ENCODE results near the gene DUSP14.

GRCh38 chr17:37440424-37440823 is 49.3 kb upstream of the DUSP14 start:
- TF ChIP-seq ESRRA (CRISPR knock-in tag; IDR thresholded peaks at IDR 0.05; ENCODE audit: borderline replicate concordance) (no peak), KAT7 (CRISPR knock-in tag; IDR thresholded peaks at IDR 0.05; ENCODE audit: borderline replicate concordance) (no peak), CTCF (IDR thresholded peaks at IDR 0.05) (no peak), ATF1 (CRISPR knock-in tag; IDR thresholded peaks at IDR 0.05) (no peak), ARID4B (CRISPR knock-in tag; IDR thresholded peaks at IDR 0.05; ENCODE audit: borderline replicate concordance) (no peak), ERG (CRISPR knock-in tag; IDR thresholded peaks at IDR 0.05) (no peak), E2F1 (CRISPR knock-in tag; IDR thresholded peaks at IDR 0.05) (no peak), JUN (CRISPR knock-in tag; IDR thresholded peaks at IDR 0.05) (no peak), ZNF232 (CRISPR knock-in tag; IDR thresholded peaks at IDR 0.05) (no peak), ZNF121 (CRISPR knock-in tag; IDR thresholded peaks at IDR 0.05) (no peak), USF2 (CRISPR knock-in tag; IDR thresholded peaks at IDR 0.05) (no peak), GTF2I (CRISPR knock-in tag; conservative IDR thresholded peaks at IDR 0.05) (no peak)

Measured in WTC11 (cell line).